Stimulated activated naive B cell treated with anti-CD40 and anti-IgM and Interleukin-4, amounts not matched to agents 10 μg/mL and 1 μg/mL and 100 μg/mL, for 72 hours (primary cell): ENCODE data around the gene HS2ST1.

Experiments used
- ATAC-seq, 2 donors: fragments of 150-1000 bp; cut with Tn5 transposase; replicated peaks; 2 replicates each; pipeline ENCODE4 v1.10.0; 2021; ENCODE audit warnings: moderate library complexity in 1 of 2
- DNase-seq: peaks from one replicate; pipeline ENCODE4 v3.0.0; 2021
- H3K27ac Mint-ChIP-seq: one replicate; pipeline ENCODE4 v1.8.0; 2022; ENCODE audit warnings: mild to moderate bottlenecking, mixed read lengths
- H3K27me3 Mint-ChIP-seq, 2 donors: one replicate each; pipeline ENCODE4 v1.8.0; 2022; ENCODE audit warnings: mixed read lengths in 2 of 2
- H3K36me3 Mint-ChIP-seq, 2 donors: one replicate each; pipeline ENCODE4 v1.8.0; 2022; ENCODE audit warnings: mixed read lengths in 2 of 2, mild to moderate bottlenecking in 1 of 2
- H3K4me1 Mint-ChIP-seq, 2 donors: one replicate each; pipeline ENCODE4 v1.8.0; 2022; ENCODE audit warnings: mixed read lengths in 2 of 2, mild to moderate bottlenecking in 1 of 2
- H3K4me3 Mint-ChIP-seq, 2 donors: one replicate each; pipeline ENCODE4 v1.8.0; 2022; ENCODE audit warnings: mild to moderate bottlenecking in 2 of 2, mixed read lengths in 2 of 2, moderate library complexity in 1 of 2
- H3K9me3 Mint-ChIP-seq, 2 donors: one replicate each; pipeline ENCODE4 v1.8.0; 2022; ENCODE audit warnings: mixed read lengths in 2 of 2, mild to moderate bottlenecking in 1 of 2

Gene HS2ST1

DNA sequence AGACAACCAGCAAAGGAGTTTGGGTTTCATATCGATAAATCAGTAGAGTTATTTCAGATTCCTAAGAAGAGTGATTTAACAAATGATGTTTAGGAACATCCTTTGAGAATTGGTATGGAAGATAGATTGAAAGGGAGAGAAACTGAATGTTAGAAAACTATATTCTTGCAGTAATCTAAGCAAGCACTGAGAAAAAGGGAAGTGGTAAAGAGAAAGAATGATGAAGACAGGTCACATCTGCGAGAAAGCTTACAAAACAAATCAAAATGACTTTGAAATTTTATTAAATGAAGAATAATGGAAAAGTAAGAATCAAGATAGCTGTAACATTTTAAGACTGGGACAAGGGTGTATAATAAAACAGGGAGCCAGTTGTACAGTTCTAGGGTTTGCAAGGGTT lies 177.0 kb downstream of the HS2ST1 start:
- peaks cover 8 to 9% of the 10 kb centered on the region in 2 donors for H3K36me3 Mint-ChIP-seq
- no peak for DNase-seq

DNA sequence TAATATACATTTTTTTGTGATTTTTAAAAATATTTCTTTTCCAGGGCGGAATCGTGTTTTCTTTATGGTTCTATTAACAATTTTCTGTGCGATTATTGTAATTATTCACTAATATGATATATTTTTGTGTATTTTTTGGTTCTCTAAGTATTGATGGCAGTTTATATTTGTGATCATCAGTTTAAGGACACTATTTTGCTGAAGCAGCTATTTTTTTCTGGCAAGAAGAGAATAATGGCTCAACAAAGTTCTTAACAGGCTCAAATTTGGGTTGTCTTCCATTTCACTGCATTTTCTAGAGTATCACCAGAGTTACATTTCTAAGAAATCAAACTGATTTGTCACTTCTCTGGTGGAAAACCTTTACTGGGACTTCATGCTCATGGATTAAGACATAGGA lies 178.4 kb downstream of the HS2ST1 start:
- DNase-seq: no peak
- H3K9me3 Mint-ChIP-seq: no peaks in the 10 kb centered on the region
- peaks cover 10 to 12% of the 10 kb centered on the region in 2 donors for H3K36me3 Mint-ChIP-seq
- peaks cover 4 to 25% of the 10 kb centered on the region in 2 donors for H3K4me1 Mint-ChIP-seq
- H3K27me3 Mint-ChIP-seq: no peaks in the 10 kb centered on the region
- no peak overlapping the region for H3K27ac Mint-ChIP-seq
- H3K4me3 Mint-ChIP-seq: no peak overlapping the region
- ATAC-seq: no peak

More for the DNA sequence above, 177.0 kb downstream of the HS2ST1 start:
- no peaks in the 10 kb centered on the region for H3K27me3 Mint-ChIP-seq
- peaks cover 4 to 25% of the 10 kb centered on the region in 2 donors for H3K4me1 Mint-ChIP-seq
- H3K9me3 Mint-ChIP-seq: no peaks in the 10 kb centered on the region
- no peak overlapping the region for H3K4me3 Mint-ChIP-seq
- H3K27ac Mint-ChIP-seq: no peak overlapping the region
- no peak for ATAC-seq

DNA sequence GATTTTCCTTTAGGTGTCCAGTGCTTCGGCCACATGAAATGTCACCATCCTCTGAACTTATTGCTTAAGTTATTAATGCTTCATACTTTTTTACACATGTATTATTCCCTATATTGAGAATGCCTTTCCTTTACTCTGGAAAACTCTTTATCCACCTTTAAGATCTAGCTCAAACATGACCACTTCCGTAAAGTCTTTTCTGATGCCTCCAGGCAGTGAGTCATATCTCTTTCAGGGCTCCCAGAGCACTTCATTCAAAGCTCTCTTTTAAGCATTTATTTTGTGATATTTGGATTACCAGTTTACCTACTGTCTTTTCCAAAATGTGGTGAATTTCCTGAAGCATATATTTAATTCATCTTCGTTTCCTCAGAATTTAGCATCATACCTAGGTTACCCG lies 178.9 kb downstream of the HS2ST1 start:
- no peak overlapping the region for H3K27ac Mint-ChIP-seq
- no peaks in the 10 kb centered on the region for H3K27me3 Mint-ChIP-seq
- no peaks in the 10 kb centered on the region for H3K9me3 Mint-ChIP-seq
- ATAC-seq: no peak
- H3K4me1 Mint-ChIP-seq: peaks cover 4 to 25% of the 10 kb centered on the region in 2 donors
- no peak for DNase-seq
- H3K36me3 Mint-ChIP-seq: peaks cover 8 to 10% of the 10 kb centered on the region in 2 donors
- no peak overlapping the region for H3K4me3 Mint-ChIP-seq

DNA sequence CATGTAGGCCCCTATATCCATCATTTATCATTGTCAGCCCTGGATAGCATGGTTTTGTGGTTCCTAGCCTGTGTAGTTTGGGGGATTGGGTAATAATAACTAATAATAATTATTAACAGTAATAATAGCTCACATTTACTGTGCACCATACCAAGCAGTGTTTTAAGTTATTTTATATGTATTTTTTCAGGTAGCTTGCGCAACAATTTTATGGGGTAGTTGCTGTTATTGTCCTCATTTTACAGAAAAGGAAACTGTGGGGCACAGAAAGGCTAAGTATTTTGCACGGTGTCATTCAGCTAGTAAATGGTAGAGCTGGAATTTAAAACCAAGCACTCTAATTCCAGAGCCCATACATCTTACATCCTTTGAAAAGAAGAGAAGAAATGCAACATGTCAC lies 179.8 kb downstream of the HS2ST1 start:
- Mint-ChIP-seq H3K9me3 (no peaks in the 10 kb centered on the region), H3K4me3 (no peak overlapping the region), H3K27me3 (no peaks in the 10 kb centered on the region), H3K27ac (no peak overlapping the region), H3K4me1 (peaks cover 3 to 21% of the 10 kb centered on the region in 2 donors), H3K36me3 (peaks cover 10 to 12% of the 10 kb centered on the region in 2 donors)
- DNase-seq (no peak), ATAC-seq (no peak)

DNA sequence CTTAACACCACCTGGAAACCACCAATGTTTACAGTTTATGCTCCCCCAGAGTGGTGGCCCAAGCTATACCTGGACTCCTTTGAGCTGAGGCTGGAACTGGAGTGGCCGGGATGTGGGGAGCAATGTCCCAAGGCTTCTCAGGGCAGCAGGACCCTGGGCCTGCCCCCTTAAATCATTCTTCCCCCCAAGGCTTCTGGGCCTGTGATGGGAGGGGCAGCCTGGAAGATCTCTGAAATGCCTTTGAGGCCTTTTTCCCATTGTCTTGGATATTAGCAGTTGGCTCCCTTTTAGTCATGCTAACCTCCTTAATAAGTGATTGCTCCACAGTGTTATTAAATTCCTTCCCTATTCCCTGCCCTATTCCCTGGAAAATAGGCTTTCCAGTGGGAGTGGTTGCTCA lies 185.8 kb downstream of the HS2ST1 start:
- Mint-ChIP-seq H3K4me1 (no peaks in the 10 kb centered on the region), H3K36me3 (peaks cover 25 to 39% of the 10 kb centered on the region in 2 donors), H3K27ac (peak overlapping the region; percentile 47), H3K27me3 (no peaks in the 10 kb centered on the region), H3K4me3 (no peak overlapping the region), H3K9me3 (peaks cover 2 to 8% of the 10 kb centered on the region in 2 donors)
- DNase-seq (no peak), ATAC-seq (no peak)

DNA sequence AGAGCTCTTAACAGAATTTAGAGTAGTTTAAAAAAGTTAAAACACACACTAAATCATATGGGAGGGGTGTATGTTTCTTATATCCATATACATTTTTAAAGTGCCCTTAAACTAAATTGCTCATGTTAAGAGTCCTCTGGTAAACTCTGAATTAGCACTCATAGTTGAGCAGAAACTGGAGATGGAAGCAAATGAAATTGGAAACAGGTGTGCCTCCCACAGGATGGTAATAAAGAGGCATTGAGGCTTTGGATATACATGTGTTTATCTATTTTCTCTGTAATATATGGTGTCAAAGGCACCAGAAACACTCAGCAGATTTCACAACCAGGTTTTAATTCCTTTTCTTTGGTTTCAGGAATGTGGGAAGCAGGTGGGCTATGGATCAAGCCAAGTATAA lies 188.6 kb downstream of the HS2ST1 start:
- ATAC-seq: no peak
- no peaks in the 10 kb centered on the region for H3K27me3 Mint-ChIP-seq
- no peak overlapping the region for H3K4me3 Mint-ChIP-seq
- H3K9me3 Mint-ChIP-seq: peaks cover 2 to 8% of the 10 kb centered on the region in 2 donors
- H3K36me3 Mint-ChIP-seq: peaks cover 23 to 37% of the 10 kb centered on the region in 2 donors
- DNase-seq: no peak
- no peak overlapping the region for H3K27ac Mint-ChIP-seq
- H3K4me1 Mint-ChIP-seq: peaks cover 0 to 2% of the 10 kb centered on the region in 2 donors

DNA sequence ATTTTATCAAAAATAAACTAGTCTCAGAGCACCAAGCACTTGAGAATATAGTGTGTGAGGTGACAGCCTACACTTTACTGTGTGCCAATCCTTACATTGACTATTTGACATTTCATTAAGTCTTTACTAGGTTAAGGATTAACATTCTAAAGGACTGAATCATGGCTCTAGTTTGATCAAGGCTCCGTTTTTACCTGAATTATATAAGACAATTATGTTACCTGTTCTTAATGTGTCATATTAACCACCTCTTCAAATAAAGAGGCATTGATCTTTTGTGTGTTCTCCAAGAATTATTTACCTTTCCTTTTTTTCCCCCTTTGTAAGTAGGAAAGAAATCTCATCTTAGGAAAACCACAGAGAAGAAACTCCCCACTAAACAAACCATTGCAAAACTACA lies 189.7 kb downstream of the HS2ST1 start:
- Mint-ChIP-seq H3K9me3 (peaks cover 2 to 8% of the 10 kb centered on the region in 2 donors), H3K27ac (no peak overlapping the region), H3K4me3 (no peak overlapping the region), H3K27me3 (no peaks in the 10 kb centered on the region), H3K36me3 (peaks cover 23 to 37% of the 10 kb centered on the region in 2 donors), H3K4me1 (peaks cover 0 to 2% of the 10 kb centered on the region in 2 donors)
- no peak for ATAC-seq
- no peak for DNase-seq

DNA sequence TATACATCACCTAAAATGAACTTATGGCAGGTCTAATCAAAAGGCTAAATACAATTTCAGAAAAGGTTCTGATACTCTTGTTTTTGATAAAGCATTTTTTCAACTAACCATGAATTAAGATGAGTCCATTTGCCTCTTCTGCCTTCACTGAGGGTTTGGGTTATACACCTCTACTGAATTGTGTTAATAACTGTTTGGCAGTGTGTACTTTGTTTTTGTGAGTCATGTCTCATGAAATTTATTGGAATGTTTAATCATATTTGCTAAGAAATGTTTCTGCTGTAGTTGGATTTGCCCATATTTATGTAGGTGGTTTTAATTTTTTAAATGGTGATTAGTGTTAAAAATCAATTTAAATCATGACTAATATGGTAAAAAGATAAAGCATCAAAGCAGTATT lies 190.5 kb downstream of the HS2ST1 start:
- no peak overlapping the region for H3K27ac Mint-ChIP-seq
- no peak for ATAC-seq
- H3K36me3 Mint-ChIP-seq: peaks cover 21 to 28% of the 10 kb centered on the region in 2 donors
- no peaks in the 10 kb centered on the region for H3K27me3 Mint-ChIP-seq
- DNase-seq: no peak
- H3K4me3 Mint-ChIP-seq: no peak overlapping the region
- H3K4me1 Mint-ChIP-seq: peaks cover 0 to 2% of the 10 kb centered on the region in 2 donors
- peaks cover 2 to 8% of the 10 kb centered on the region in 2 donors for H3K9me3 Mint-ChIP-seq

DNA sequence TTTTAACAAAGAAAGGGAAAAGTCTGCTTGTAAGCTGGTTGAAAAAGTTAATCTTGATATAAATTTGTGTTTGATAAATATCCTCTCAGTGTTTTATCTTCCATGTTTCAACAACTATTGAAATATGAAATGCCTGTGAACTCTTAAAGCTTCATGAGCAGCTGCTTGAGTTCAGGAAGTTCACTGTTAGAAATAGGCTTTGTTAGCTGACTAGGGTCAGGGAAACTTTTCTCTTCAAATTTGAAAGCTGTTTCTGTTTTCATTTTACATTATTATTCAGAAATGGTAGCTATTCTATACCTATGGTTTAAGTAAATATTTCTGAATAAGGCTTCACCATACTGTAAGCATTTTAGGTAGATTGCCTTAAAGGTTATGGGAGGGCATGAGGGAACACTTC lies 191.7 kb downstream of the HS2ST1 start:
- H3K27me3 Mint-ChIP-seq: no peaks in the 10 kb centered on the region
- no peak for ATAC-seq

DNA sequence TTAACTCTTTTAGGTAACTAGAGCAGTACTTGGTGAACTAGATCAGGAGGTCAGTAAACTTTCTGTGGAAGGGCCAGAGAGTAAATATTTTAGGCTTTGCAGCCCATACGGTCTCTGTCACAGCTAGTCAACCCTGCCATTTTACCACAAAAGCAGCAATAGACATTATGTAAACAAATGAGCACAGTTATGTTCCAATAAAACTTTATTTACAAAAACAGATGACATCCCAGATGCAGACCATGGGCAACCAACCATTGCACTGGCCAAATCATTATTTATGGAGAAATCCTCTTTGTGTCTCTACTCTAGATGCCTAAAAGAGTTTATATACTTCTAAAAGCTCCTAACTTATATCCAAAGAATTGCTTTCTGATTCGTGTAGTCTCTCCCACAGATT lies 192.4 kb downstream of the HS2ST1 start:
- no peak overlapping the region for H3K27ac Mint-ChIP-seq
- peaks cover 0 to 2% of the 10 kb centered on the region in 2 donors for H3K4me1 Mint-ChIP-seq
- no peaks in the 10 kb centered on the region for H3K9me3 Mint-ChIP-seq
- no peaks in the 10 kb centered on the region for H3K27me3 Mint-ChIP-seq
- no peak for DNase-seq
- no peak overlapping the region for H3K4me3 Mint-ChIP-seq
- no peak for ATAC-seq
- H3K36me3 Mint-ChIP-seq: peaks cover 7 to 11% of the 10 kb centered on the region in 2 donors

More for the DNA sequence above, 191.7 kb downstream of the HS2ST1 start:
- Mint-ChIP-seq H3K4me3 (no peak overlapping the region), H3K27ac (no peak overlapping the region), H3K4me1 (peaks cover 0 to 2% of the 10 kb centered on the region in 2 donors), H3K36me3 (peaks cover 14 to 18% of the 10 kb centered on the region in 2 donors), H3K9me3 (peaks cover 0 to 5% of the 10 kb centered on the region in 2 donors)
- no peak for DNase-seq

DNA sequence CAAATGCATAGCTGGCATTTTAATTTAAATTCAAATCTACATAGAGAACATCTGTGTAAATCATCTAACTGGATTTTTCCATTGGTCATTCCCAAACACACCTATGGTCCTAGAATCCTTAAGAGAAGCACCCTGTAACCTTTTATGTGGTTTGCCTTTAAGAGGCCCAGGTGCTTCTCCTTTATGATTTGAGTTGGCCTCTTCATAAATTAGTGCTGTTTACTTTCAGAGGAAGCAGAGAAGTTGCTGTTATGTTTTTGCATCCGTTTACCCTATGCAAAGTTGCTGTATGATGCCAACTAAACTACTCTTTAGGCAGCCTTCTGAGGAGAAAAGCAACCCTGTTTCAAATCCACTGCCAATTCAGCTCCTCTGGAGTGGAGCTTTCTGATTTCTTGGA lies 193.8 kb downstream of the HS2ST1 start:
- Mint-ChIP-seq H3K4me3 (no peak overlapping the region), H3K36me3 (peaks cover 7 to 8% of the 10 kb centered on the region in 2 donors), H3K9me3 (no peaks in the 10 kb centered on the region), H3K4me1 (peaks cover 0 to 2% of the 10 kb centered on the region in 2 donors), H3K27ac (no peak overlapping the region), H3K27me3 (no peaks in the 10 kb centered on the region)
- ATAC-seq (no peak), DNase-seq (no peak)

DNA sequence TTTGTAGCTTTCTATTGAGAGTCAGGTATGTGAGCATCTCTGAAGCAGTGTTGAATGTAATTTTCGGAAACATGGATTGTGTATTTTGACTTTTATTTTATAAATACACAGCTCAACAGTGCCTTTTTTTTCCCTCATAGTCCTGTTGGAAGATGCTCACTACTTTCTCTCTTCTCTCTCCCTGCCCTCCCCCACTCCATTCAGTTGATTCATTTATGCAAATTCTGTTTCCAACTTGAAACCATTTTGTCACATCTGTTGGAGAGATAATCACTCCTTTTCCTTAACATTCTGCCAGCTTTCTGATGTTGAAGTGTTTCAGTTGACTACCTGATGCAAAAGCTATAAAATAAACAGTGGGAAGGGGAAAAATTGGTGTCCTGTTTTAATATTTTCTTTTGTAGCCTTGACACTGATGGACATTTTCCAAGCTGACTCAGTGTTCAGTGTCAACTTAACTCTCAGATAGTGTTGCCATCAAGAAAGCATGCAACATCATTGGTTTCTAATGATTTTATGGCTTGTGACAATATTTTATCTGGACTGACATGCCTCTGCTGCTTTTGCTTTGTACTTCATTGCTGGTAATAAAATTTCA lies 194.5 kb downstream of the HS2ST1 start:
- Mint-ChIP-seq H3K27me3 (no peaks in the 10 kb centered on the region), H3K36me3 (peaks cover 4 to 6% of the 10 kb centered on the region in 2 donors), H3K27ac (no peak overlapping the region), H3K4me1 (peaks cover 0 to 2% of the 10 kb centered on the region in 2 donors), H3K4me3 (no peak overlapping the region), H3K9me3 (no peaks in the 10 kb centered on the region)
- ATAC-seq (no peak), DNase-seq (no peak)

DNA sequence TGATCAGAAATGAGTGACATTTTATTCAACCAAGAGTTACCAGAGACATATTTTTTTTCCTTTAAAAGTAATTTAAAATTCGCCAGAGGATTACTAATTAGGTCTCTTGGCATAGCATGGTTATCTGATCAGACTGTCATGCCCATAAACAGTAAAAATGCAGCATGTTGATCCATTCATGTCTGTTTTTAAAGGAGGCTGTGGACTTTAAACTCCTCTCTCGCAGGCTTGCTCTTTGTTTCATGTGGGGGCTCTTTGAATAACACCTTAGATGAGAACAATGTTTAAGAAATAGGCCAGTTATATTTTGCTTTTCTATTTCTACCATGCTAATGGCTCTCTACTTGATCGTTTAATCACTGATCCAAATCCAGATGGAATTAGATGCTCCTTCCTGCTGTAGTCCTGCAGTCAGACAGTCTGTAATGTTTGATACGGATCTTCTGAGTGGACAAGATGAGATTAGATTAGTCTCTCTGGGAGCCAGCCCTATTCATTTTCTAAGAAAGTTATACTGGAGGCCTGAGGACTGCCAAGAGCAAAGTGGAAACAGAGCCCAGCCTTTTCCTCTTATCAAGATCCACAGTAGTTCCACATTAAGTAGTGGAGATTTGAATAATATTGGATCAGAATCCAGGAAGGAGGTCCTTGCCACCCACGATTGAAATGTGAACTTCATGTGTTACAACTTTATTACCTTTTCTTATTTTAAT lies 197.4 kb downstream of the HS2ST1 start:
- H3K9me3 Mint-ChIP-seq: no peaks in the 10 kb centered on the region
- no peaks in the 10 kb centered on the region for H3K27me3 Mint-ChIP-seq
- DNase-seq (no peak), ATAC-seq (no peak)
- no peak overlapping the region for H3K4me3 Mint-ChIP-seq
- H3K27ac Mint-ChIP-seq: no peak overlapping the region
- H3K36me3 Mint-ChIP-seq: peaks cover 0 to 3% of the 10 kb centered on the region in 2 donors
- H3K4me1 Mint-ChIP-seq: no peaks in the 10 kb centered on the region

DNA sequence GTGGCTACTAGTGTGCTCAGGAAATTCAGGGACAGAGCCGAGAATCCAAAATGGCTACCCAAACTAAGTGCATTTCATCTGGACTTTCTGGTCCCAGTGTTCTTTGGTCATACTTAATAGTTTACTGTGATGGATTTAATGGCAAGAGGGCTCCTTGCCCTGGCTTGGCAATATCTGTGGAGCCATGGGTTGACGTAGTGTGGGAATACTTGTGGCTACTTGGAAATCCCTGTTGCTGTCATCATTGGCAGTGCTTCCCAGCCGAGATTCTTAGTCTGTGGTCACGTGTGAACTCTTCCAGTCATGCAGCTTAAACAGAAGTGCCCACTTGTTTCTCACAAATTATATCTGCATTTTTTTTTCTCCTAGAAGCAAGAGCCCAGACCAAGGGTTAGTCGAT lies 198.9 kb downstream of the HS2ST1 start:
- Mint-ChIP-seq H3K27ac (no peak overlapping the region), H3K4me1 (no peaks in the 10 kb centered on the region), H3K36me3 (peaks cover 0 to 3% of the 10 kb centered on the region in 2 donors), H3K27me3 (no peaks in the 10 kb centered on the region), H3K9me3 (no peaks in the 10 kb centered on the region), H3K4me3 (no peak overlapping the region)
- ATAC-seq (no peak), DNase-seq (no peak)

DNA sequence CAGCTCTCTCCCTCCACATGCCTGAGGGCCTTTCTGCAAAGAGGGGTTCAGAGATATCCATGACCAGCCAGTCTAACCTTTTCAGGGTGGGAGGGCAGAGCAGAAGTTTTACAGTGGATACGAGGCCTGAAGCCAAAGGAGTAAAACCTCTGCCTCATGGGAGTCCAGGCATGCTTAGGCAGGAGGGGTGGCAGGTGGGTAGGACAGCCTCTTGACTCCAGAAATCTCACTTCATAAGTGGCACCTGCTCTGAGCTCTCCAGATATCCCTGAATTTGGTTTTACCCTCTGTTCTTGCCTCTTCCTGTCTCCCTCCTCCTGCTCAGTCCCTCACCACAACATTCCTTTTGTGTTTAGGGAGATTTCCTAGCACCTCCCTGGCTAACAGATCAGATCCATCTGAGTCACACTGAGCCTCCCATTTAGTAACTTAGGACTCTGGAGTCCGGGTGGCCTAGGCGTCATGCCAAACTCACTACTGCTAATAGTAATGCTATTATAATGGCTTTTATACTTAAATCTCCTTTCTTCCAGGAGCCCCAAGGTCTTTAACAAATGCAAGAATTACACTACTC lies 201.0 kb downstream of the HS2ST1 start:
- DNase-seq (no peak), ATAC-seq (no peak)
- Mint-ChIP-seq H3K4me3 (no peak overlapping the region), H3K27me3 (no peaks in the 10 kb centered on the region), H3K9me3 (no peaks in the 10 kb centered on the region), H3K4me1 (no peaks in the 10 kb centered on the region), H3K27ac (no peak overlapping the region), H3K36me3 (peaks cover 0 to 3% of the 10 kb centered on the region in 2 donors)
